Neural cell (in vitro differentiated cells): Measurements from ENCODE around the gene ZNF205. TPM values are rescaled to one million over a fixed set of nuclear protein-coding genes. Genes with fewer than 3 reads are reported as not detected.

Source experiments
- H2AFZ ChIP-seq: fragments of 200-600, 300-800 bp; sonication (generic), shearing (Covaris generic); 2 replicates; pipeline ENCODE4 v1.6.0; 2014; ENCODE audit warnings: low read depth, mild to moderate bottlenecking, antibody characterized with exemption, low read length, moderate library complexity
- H3F3A ChIP-seq: fragments of 200-600 bp; shearing (Covaris generic); 2 replicates; pipeline ENCODE4 v1.6.1; 2016; ENCODE audit warnings: mild to moderate bottlenecking, moderate library complexity, mixed read lengths, antibody characterized with exemption, low read length; ENCODE audit not compliant: insufficient read depth, poor library complexity, severe bottlenecking
- H3K27ac ChIP-seq: fragments of 200-600, 300-800 bp; sonication (generic), shearing (Covaris generic); 2 replicates; pipeline ENCODE4 v1.5.1; 2014; ENCODE audit warnings: mild to moderate bottlenecking, low read length, moderate library complexity
- H3K27me3 ChIP-seq: fragments of 300-800, 200-600 bp; sonication (generic), shearing (Covaris generic); 2 replicates; pipeline ENCODE4 v1.6.0; 2014; ENCODE audit warnings: mild to moderate bottlenecking, low read depth, low read length, moderate library complexity; ENCODE audit not compliant: insufficient read depth
- H3K36me3 ChIP-seq: fragments of 300-800, 200-600 bp; sonication (generic), shearing (Covaris generic); 2 replicates; pipeline ENCODE4 v1.5.1; 2014; ENCODE audit warnings: mild to moderate bottlenecking, antibody characterized with exemption, low read length, moderate library complexity; ENCODE audit not compliant: insufficient read depth
- H3K4me2 ChIP-seq: fragments of 300-800, 200-600 bp; sonication (generic), shearing (Covaris generic); 2 replicates; pipeline ENCODE4 v1.6.0; 2014; ENCODE audit warnings: mild to moderate bottlenecking, low read length
- H3K4me3 ChIP-seq: fragments of 300-800, 200-600 bp; sonication (generic), shearing (Covaris generic); 2 replicates; pipeline ENCODE4 v1.5.1; 2014; ENCODE audit warnings: mild to moderate bottlenecking, low read length, moderate library complexity
- H3K79me2 ChIP-seq: fragments of 200-600 bp; shearing (Covaris generic); replicated peaks from 2 replicates; pipeline ENCODE4 v1.6.0; 2014; ENCODE audit warnings: mild to moderate bottlenecking, low read length, moderate library complexity; ENCODE audit not compliant: insufficient read depth
- H3K9ac ChIP-seq: fragments of 300-800, 200-600 bp; sonication (generic), shearing (Covaris generic); 2 replicates; pipeline ENCODE4 v1.6.1; 2016; ENCODE audit warnings: mild to moderate bottlenecking, low read length, mixed read lengths
- H3K9me2 ChIP-seq: fragments of 200-600 bp; shearing (Covaris generic); 2 replicates; pipeline ENCODE4 v1.6.1; 2016; ENCODE audit warnings: mild to moderate bottlenecking, low read length, mixed read lengths; ENCODE audit not compliant: insufficient read depth
- H3K9me3 ChIP-seq: fragments of 200-600, 300-800 bp; sonication (generic), shearing (Covaris generic); 2 replicates; pipeline ENCODE4 v1.6.1; 2016; ENCODE audit warnings: mild to moderate bottlenecking, mixed run types, low read length, moderate library complexity, mixed read lengths
- H4K20me1 ChIP-seq: fragments of 200-600 bp; shearing (Covaris generic); 2 replicates; pipeline ENCODE4 v1.6.1; 2016; ENCODE audit warnings: mild to moderate bottlenecking, mixed run types; ENCODE audit not compliant: insufficient read depth
- CTCF ChIP-seq: fragments of 450-650 bp; IDR thresholded peaks from 2 replicates; pipeline ENCODE4 v1.5.1; 2014; ENCODE audit warnings: antibody characterized with exemption, mild to moderate bottlenecking, moderate library complexity; ENCODE audit not compliant: poor library complexity, severe bottlenecking
- EP300 ChIP-seq: fragments of 450-650 bp; conservative IDR thresholded peaks from 2 replicates; pipeline ENCODE4 v1.6.1; 2014; ENCODE audit warnings: antibody characterized with exemption, mild to moderate bottlenecking, moderate library complexity; ENCODE audit not compliant: poor library complexity, severe bottlenecking
- EZH2 ChIP-seq: fragments of 200-600, 300-800 bp; shearing (Covaris generic), sonication (generic); IDR thresholded peaks from 2 replicates; pipeline ENCODE4 v1.6.1; 2014; ENCODE audit warnings: antibody characterized with exemption, low read length, borderline replicate concordance, mild to moderate bottlenecking; ENCODE audit not compliant: insufficient read depth, poor library complexity, severe bottlenecking
- MXI1 ChIP-seq: fragments of 450-650 bp; conservative IDR thresholded peaks from 2 replicates; pipeline ENCODE4 v1.6.1; 2014; ENCODE audit warnings: antibody characterized with exemption, mild to moderate bottlenecking; ENCODE audit not compliant: poor library complexity, severe bottlenecking
- POLR2AphosphoS5 ChIP-seq: IDR thresholded peaks from 2 replicates; pipeline ENCODE4 v1.6.1; 2012
- RAD21 ChIP-seq: fragments of 450-650 bp; conservative IDR thresholded peaks from 2 replicates; pipeline ENCODE4 v1.6.1; 2014; ENCODE audit warnings: antibody characterized with exemption, mild to moderate bottlenecking, moderate library complexity
- REST ChIP-seq: IDR thresholded peaks from 2 replicates; pipeline ENCODE4 v1.6.1; 2012; ENCODE audit warnings: borderline replicate concordance
- SMC3 ChIP-seq: fragments of 450-650 bp; conservative IDR thresholded peaks from 2 replicates; pipeline ENCODE4 v1.6.1; 2014; ENCODE audit warnings: antibody characterized with exemption, mild to moderate bottlenecking, moderate library complexity; ENCODE audit not compliant: poor library complexity
- TAF1 ChIP-seq: IDR thresholded peaks from 2 replicates; pipeline ENCODE4 v1.6.1; 2012; ENCODE audit warnings: low read depth
- polyA plus RNA-seq: library from polyadenylated mRNA; depleted of rRNA; stranded (reverse); fragments of >200 nt; gene quantifications from 2 replicates; pipeline ENCODE4 v1.2.3, GENCODE V29; 2014

The ZNF205 gene
- polyA plus RNA-seq, 1 donor from 2014 or later: 30.0 TPM

GRCh38 chr16:3158510-3159314, 46.3 kb downstream of the ZNF205 start:
- Histone ChIP-seq H3K9me2 (no peaks in the 10 kb centered on the region), H3K4me2 (no peak overlapping the region), H3K36me3 (no peaks in the 10 kb centered on the region), H3K9me3 (no peaks in the 10 kb centered on the region), H4K20me1 (no peaks in the 10 kb centered on the region), H3F3A (no peaks in the 10 kb centered on the region), H2AFZ (no peak overlapping the region), H3K4me3 (peak overlapping the region; percentile 63), H3K27me3 (peaks cover 41% of the 10 kb centered on the region), H3K79me2 (no peaks in the 10 kb centered on the region), H3K27ac (no peak overlapping the region), H3K9ac (no peak overlapping the region)
- TF ChIP-seq EP300 (no peak), RAD21 (no peak), REST (no peak), MXI1 (no peak)

- no peak for TF ChIP-seq CTCF
- TF ChIP-seq RAD21: no peak
- TF ChIP-seq EP300: no peak
- TF ChIP-seq EZH2: no peak
- no peak for TF ChIP-seq SMC3
- no peak for TF ChIP-seq TAF1
- no peak for TF ChIP-seq MXI1
- no peak for TF ChIP-seq REST
- TF ChIP-seq POLR2AphosphoS5: no peak
- no peaks in the 10 kb centered on the region for H3K9me3 ChIP-seq
- no peaks in the 10 kb centered on the region for H4K20me1 ChIP-seq
- H3K9me2 ChIP-seq: no peaks in the 10 kb centered on the region
- H3K9ac ChIP-seq: no peak overlapping the region
- no peak overlapping the region for H3K4me2 ChIP-seq
- no peaks in the 10 kb centered on the region for H3K79me2 ChIP-seq
- H2AFZ ChIP-seq: no peak overlapping the region
- no peaks in the 10 kb centered on the region for H3K36me3 ChIP-seq
- no peak overlapping the region for H3K4me3 ChIP-seq
- no peaks in the 10 kb centered on the region for H3F3A ChIP-seq
- no peak overlapping the region for H3K27ac ChIP-seq
- H3K27me3 ChIP-seq: peaks cover 37% of the 10 kb centered on the region
Observed at GRCh38 chr16:3161235-3162018, 49.0 kb downstream of the ZNF205 start.
